GM19463 (cell line): ENCODE measurements around the gene CHM.
A peak's percentile ranks its signal among the peaks of the same experiment; 100 is the strongest.

Experiments
- ATAC-seq: cut with Tn5 transposase; IDR thresholded peaks from one replicate; pipeline ENCODE4 v1.9.1; 2021; ENCODE audit warnings: mild to moderate bottlenecking, moderate library complexity; ENCODE audit not compliant: unreplicated experiment

CHM gene

DNA sequence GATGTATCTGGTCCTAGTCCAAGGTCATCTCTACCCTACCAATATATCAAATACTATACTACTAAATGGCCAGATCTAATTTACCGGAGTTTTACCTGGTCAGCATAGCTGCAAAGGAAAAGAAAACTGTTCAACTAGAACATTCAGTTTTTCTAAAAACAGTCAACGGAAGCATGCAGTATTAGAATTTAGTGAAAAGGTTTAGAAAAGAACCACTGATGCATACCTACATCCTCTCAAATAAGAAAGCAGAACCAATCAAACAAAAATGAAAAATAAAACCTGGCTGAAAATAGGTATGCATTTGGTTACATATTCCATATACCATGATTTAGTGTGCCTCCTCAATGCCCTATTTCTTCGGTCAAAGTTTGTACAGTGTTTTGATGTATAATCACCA, 140.0 kb downstream of the CHM start:
- ATAC-seq, result no peak

- no peak for ATAC-seq
Observed at GRCh38 chrX:85906399-85906798, 141.0 kb downstream of the CHM start.

- no peak for ATAC-seq
Observed at GRCh38 chrX:85905851-85906250, 141.5 kb downstream of the CHM start.

- ATAC-seq, result no peak
Observed at GRCh38 chrX:85903692-85904471, 143.5 kb downstream of the CHM start.

DNA sequence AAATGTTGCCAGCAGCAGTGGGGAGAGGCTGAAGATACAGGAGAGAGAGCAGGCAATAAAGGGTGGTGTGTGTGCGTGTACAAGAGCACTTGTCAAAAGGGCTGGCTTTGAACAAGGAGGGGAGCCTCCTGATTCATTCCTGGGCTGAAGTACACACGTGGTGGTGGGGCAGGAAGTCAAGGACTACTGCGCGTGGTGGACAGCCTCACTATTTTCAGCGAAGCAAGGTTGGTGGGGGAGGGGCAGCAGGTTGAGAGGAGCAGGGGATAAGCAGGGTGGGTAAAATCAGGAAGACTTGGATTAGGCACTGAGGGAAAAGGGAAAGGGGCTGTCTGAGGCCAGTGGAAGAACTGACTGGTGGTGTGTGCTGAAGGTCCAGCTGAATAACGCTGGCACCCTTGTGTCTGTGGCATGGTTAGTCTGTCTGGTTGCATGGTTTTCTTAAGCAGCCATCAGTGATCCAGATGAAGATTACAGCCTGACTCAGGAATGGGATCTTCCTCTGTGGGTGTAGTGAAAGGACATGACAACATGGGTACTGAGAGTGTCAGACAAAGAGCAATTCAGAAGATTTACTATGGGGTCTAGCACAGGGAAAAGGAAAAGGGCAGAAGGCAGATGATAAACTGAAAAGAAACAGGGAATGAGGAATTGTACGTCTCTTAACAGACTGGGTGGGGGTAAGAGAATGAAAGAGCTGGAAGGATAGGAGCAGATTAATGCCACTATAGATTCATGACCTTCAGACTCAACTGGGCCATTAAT, 149.8 kb downstream of the CHM start:
- ATAC-seq, result no peak

GRCh38 chrX:85882601-85883000, 164.8 kb downstream of the CHM start:
- ATAC-seq, result no peak

DNA sequence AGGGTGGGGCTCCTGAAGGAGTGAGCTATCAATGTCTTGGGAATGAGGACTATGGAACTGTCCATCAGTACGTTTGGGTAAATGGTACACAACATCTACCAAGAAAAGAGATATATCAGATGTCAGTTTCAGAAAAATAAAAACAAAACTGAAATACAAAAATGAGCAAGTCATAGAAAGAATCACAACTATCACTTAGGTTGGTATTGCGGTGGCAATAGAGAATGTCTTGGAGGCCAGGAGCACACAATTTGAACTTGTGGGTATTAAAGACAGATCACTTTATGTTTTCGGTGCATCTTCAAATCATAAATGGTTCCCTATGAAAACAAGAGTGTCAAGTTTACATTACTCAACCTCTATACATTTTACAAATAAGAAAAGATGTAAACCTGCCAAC, 176.8 kb downstream of the CHM start:
- ATAC-seq, result no peak

DNA sequence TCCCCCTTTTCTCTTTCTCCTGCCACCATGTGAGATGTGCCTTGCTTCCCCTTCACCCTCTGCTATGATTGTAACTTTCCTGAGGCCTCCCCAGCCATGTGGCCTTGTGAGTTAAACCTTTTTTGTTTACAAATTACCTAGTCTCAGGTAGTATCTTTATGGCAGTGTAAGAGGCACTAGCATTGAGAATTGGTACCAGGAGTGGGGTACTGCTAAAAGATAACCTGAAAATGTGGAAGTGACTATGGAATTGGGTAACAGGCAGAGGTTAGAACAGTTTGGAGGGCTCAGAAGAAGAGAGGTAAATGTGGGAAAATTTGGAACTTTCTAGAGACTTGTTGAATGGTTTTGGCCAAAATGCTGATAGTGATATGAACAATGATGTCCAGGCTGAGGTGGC, 182.0 kb downstream of the CHM start:
- ATAC-seq, result no peak

DNA sequence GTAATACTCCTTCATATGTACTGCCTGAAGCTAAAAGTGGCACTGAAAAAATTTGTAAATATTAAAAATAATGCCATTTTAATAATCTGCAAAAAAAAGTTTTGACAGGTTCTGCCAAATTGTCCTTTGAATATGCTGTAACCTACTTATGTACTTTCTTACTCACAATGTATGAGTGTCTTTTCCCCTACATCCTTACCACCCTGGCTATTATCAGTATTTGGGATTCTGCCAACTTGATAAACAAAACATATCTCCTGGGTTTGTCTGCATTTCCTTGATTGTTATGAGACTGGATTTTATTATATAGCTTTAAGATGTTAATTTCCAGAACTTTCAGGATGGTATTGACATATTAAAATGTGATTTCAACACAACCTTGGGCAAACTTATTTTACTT, 187.9 kb downstream of the CHM start:
- no peak for ATAC-seq

DNA sequence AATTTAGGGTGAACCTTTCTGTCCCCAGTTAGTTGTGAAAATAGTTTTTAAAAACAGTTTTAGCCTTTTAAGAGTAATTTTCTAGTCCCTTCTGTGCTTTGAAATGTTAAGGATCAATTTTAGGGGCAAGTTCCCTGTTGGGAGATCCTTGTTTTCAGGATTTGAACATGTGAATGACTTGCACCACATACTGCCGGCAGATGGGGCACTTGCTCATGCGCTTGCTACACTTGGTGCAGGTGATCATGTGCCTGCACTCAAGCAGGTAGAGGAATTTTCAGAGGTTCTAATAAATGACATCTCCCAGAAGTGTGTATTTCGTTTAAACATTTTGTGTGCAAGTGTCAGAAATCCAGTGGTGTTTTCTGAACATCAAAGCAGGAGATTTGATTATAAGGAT, 195.9 kb downstream of the CHM start:
- peak; percentile 68 for ATAC-seq

DNA sequence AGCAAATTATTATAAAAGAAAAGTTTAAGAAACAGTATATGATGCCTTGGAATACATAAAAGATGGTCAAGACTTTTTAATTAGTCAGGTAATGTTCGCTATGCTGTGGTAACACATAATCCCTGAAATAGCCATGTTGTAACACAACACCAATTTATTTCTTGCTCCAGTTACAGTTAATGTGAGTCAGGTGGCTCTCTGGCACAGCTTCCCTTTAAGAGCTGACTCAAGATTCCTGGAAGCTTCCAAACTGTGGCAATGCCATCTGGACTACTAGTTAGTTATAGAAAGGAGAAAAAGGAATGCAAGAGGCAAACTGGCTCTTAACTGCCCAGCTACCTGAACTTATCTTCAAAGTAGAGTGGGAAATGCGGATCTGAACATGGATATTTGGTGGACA, 210.5 kb downstream of the CHM start:
- ATAC-seq, result no peak

DNA sequence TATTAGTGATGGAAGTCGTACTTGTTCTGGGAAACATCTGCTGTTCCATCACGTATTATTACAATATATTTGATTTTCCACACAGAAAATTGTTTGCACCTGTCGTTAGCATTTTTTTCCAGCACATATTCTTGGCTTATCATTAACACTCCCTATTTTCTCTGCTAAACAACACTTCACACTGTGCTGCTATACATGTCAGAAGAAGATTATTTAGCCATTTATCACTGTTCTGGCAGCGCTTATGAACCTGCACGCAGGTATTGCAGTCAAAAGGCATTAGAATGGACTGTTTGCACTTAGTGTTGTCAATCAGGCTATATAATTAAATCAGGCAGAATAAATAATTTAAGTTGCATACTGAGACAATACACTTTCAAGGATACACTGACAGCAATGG, 218.6 kb downstream of the CHM start:
- ATAC-seq, result no peak

DNA sequence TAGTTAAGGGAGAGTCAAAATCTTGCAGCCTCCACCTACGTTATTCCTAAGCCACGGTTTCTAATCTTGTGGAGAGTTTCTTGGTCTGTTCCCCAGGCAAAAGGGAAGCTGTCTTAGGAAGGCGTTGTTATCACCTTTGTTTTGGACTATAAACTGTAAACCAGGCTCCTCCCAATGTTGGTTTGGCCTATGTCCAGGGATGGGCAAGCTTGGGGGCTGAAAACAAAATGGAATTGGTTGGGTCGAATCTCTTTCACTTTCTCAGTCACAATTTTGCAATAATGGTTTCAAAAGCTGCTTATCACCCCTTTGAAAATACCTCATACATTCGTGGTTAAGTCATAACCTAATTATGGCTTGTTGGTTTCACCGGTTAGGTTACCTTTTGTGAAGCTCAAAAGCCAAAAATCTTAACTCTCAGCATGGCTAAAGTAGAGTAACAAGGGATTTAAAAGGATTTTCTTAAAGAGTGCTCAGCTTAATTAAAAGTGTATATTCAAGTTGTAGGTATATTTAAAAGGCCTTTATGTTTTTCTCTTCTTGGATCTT, 232.1 kb downstream of the CHM start:
- ATAC-seq, result no peak
